HG03095 (cell line): Measurements from ENCODE around the gene USP35.
"Not testable (repeated sequence)": the region's sequence is repeated elsewhere in the genome, so short reads cannot be mapped to it uniquely, and the experiment has no call there.

Experiments
- ATAC-seq: cut with Tn5 transposase; IDR thresholded peaks from one replicate; pipeline ENCODE4 v1.9.1; 2021; ENCODE audit warnings: moderate library complexity; ENCODE audit not compliant: unreplicated experiment

Gene USP35

DNA sequence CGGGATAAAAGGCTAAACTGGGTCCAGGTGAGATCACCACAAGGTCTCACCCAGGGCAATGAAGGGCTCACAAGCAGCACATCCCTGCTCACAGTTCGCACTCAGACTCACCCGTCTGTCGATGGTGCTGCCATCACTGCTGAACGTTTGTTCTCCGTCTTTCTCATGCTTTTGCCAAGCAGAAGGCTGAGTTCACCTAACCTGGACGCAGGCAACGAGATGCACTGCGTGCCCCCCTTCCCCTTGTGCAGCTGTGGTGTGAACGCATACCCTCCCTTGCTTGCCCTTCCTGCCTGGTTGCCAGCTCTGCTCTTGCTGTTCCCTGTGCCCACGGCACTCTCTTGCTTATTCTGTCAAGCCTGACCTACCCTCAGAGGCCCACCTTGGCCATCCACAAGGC is 18.3 kb upstream of the USP35 start:
- no peak for ATAC-seq

DNA sequence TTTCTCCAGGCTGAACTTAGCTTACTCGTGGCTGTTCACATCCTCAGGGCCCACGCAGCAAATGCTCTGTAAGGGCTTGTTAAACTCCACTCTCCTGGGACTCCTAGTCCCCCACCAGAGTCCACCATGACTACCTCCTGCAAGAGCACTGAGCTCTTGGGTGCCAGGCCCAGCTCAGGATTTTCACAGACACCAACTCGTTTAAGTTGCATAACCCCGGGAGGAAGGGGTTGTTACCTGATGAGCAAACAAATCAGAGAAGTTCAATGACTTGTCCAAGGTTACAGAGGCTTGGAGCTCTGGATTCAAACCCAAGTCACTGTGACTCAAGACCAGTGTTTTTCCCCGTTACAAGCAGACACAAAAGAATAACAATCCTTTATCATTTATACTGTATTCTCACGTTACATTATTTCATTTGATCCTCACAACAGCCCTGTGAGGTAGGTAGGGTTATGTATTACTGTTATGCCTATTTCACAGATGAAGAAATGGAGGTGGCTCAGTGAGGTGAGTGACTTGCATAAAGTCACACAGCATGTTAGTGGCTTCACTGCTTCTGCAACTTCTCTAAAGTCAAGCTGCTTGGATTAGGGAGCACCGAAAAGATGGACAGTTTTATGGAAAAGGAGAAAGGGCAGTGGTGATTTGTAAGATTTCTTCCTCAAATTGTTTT is 17.7 kb upstream of the USP35 start:
- no peak for ATAC-seq

DNA sequence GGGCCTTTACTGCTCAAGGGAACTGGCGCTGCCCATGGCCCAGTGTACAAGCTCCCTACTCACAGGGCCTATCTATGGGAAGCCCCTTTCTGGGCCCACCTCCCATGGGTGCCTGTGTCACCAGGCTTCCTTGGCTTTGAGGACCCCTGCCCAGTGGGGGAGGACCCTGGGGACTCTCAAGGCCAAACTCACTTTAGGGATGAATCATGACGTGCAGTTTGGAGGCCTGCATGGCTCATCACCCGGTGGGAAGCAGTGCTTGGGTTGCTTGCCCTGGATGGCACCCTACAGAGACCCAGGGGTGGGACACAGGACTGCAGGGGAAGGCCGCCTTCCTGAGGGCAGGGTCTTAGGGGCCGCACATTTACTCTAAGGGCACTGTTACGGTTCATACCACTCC is 16.8 kb upstream of the USP35 start:
- ATAC-seq: no peak

DNA sequence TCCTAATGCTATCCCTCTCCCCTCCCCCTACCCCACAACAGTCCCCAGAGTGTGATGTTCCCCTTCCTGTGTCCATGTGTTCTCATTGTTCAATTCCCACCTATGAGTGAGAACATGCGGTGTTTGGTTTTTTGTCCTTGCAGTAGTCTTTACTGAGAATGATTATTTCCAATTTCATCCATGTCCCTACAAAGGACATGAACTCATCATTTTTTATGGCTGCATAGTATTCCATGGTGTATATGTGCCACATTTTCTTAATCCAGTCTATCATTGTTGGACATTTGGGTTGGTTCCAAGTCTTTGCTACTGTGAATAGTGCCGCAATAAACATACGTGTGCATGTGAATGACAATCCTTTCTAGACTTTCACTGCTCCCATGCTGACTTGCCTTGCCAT is 12.9 kb upstream of the USP35 start:
- not testable (repeated sequence) for ATAC-seq

DNA sequence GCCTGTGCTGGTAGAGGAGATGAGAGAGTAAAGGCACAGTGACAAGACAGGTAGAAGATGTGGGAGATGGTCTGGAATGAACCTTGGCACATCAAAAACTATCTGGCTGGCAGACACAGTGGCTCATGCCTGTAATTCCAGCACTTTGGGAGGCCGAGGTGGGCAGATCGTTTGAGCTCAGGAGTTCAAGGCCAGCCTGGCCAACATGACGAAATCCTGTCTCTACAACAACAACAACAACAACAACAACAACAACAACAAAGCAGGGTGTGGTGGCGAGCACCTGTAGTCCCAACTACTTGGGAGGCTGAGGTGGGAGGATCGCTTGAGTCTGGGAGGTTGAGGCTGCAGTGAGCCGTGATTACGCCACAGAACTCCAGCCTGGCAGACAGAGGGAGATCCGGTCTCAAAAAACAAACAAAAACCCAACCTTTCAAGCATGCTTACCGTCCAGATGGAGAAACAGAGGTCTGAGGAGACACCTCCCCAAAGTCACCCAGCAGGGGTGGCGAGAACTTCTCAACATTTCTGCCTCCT is 12.0 kb upstream of the USP35 start:
- ATAC-seq: no peak

DNA sequence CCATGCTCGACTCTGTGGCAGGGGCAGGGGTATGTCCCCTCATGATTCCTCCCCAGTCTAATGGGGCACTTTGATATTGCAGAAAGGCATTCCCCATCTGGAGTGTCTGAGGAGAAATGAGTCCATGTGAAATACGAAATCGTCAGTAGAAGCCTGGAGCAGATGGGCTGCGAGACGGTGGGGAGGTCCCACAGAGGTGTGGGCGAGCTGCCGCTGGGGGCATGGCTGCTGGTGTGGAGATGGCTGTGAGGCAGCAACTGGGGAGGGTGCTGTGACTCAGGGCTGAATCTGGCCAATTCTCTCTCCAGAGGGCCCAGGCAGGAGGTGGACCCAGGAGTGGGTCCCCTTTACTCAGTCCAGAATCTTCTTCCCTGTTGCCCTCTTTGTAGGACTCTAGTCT is 11.5 kb upstream of the USP35 start:
- ATAC-seq: no peak

DNA sequence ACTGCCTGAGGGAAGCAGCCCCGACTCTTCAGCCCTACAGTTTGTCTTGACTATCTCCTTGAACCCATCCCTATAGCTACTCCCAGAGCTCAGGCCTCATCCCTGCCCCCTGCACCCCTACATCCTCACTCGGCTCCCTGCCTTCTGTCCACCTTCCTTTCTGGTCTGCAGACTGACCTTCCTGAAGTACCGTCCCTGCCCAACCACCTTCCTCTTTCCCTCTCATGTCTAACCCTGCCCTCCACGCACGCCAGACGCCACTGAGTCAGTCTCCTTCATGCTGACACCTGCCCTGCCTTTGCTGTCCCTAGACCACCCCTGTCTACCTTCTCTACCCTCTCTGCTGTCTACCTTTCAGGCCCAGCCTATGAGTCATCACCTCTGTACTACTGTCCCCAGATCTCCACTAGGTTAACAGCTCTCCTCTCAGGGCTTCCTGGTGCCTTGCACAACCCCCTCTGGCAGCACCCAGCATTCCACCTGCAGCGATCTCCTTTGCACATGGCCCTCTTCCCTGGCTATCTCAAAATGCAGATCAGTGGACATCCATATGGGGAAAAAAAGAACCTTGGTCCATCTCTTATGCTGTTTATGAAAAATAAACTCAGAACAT is 9.2 kb upstream of the USP35 start:
- ATAC-seq: no peak

DNA sequence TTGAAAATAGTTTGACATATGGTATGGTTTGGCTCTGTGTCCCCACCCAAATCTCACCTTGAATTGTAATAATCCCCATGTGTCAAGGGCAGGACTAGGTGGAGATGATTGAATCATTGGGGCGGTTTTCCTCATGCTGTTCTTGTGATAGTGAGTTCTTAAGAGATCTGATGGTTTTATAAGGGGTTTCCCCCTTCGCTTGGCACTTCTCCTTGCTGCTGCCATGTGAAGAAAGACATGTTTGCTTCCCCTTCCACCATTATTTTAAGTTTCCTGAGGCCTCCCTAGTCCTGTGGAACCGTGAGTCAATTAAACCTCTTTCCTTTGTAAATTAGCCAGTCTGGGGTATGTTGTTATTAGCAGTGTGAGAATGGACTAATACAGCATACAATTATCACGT is 8.0 kb upstream of the USP35 start:
- no peak for ATAC-seq

DNA sequence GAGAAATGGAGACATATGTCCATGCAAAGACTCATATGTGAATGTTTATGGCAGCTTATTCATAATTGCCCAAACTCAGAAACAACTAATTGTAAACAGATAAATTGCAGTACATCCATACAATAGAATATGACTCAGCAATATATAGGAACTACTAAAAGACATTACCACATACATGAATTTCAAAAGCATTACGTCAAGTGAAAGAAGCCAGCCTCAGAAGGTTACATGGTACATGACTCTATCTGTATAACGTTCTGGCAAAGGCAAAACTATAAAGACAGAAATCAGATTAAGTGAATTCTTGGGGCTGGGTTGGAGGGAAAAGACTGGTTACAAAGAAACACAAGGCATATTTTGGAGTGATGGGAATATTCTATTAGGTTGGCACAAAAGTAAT is 7.5 kb upstream of the USP35 start:
- no peak for ATAC-seq

DNA sequence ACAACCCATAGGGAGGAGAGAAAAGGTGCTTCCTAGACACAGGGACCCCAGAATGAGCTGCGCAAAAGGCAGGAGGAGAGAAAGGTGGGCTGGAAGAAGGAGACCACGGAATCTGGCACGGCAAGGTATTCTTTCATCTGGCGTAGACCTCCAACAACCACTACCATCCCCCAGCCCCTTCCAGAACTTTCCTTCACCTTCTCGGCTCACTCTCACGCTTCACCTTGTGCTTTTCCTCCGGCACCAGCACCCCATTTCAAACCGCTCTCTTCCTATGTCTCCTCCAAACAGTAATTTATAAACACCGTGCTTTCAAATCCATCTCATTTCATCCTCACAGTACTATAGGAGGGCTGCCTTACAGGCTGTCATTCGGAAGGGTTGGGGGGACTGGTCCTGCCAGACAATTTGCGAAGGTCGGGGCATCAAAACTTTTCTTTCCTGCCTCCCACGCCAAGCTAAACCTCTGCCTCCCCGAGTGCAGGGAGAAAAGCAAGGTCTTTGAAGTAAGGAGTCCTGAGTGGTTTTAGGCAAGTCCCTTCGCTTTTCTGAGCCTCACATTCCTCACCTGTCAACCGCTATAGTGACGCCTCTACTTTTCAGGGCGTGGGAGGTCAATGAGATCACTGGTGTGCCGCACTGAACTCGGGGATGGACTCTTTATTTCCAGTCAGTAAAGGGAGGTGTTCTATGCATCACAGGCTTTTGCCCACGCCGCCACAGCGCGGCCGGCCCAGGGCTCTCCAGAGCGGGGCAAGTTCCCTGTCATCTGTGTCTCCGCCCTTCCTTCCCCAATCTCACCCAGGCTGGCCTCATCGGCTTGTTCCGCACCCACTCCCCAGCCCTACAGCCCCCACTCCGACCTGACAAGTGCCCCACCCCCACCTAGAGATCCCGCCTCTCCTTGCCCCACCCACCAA is 1.1 kb upstream of the USP35 start:
- peak; percentile 20 for ATAC-seq

DNA sequence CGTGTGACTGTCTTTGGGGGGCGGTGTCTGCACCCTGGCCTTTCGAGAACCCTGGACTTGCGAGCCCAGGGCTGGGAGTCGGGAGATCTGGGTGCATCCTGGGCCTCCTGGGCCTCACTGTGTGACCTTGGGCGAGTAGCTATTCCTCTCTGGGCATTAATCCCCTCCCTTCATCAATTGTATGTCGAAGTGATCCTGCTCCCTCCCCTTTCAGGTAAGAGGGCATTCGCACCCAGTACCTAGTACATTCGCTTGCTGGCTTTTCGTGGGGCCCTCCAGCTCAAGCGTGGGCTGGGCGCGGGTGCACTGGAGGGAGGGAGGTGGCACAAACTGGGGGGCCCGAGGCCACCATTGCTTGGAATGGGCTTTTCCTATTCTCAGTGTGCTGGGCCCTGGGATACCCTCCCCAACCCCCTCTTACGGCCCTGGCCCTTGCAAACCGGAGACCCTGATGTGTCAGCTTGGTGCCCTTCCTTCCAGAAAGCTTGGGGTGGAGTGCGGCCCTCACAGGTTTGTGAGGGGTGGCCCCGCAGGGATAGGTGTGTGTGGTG is 530 bp downstream of the USP35 start:
- ATAC-seq: no peak

DNA sequence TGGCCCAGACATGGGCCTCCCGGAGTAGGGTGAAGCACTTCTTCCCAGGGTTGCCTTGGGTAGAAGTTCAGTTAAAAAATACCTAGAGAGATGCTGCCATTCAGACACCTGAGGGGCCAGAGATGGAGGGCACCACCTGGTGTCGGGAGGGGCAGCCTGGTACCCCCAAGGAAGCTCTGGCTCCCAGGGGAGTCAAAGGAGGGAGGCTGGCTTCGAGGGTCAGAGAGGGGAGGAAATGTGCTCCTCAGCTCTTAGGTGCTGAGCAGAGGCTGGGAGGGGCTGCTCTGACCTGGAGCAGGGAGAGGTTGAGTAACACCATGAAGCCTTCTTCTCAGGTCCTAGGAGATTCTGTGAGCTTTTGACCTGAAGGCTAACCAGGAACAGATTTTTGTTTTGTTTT is 1.1 kb downstream of the USP35 start:
- ATAC-seq: no peak

DNA sequence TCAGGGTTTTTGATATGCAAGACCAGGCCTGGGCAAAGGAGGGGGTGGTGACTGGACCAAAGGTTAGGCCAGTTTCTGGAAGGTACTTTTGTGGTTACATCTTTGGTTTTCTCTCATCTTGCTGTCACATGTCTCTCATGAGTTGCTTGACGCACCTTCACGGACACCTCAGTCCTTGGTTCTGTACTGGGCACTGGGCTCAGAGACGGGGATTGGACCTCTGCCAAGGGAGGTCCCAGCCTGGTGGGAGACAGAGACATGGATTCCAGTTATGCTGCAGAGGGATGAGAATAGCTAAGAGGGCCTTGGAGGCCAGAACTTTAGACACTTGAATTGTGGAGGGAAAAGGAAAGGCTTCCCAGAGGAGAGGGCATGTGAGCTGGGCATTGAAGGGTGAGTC is 1.7 kb downstream of the USP35 start:
- no peak for ATAC-seq

DNA sequence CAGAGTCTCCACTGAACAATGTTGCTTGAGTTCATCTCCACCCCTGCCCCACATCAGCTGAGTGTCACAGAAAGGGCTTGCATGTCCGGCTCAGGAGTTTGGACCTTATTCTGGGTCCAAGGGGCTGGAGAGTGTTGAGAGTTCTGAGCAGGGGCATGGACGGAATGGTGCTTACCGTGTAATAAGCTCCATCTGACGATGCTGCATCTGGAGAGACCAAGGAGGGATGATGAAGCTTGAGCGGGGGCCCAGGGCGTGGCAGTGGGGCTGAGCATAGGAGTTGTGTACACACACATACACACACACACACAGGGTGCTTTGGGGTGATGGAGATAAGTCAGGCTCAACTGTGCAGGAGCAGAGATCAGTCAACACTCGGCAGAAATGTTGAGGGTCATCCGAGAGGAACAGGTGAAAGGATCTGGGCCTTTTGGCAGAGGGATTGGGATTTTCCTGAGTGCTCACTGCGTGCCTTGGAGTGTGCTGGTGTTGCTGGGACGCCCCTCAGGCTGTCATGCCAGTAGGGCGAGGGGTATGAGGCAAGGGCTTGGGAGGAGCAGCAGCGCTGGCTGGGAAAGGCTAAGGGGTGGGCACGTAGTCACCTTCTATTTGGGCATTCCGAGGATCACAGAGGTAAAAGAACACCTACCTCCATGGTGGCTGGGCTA is 2.3 kb downstream of the USP35 start:
- no peak for ATAC-seq

DNA sequence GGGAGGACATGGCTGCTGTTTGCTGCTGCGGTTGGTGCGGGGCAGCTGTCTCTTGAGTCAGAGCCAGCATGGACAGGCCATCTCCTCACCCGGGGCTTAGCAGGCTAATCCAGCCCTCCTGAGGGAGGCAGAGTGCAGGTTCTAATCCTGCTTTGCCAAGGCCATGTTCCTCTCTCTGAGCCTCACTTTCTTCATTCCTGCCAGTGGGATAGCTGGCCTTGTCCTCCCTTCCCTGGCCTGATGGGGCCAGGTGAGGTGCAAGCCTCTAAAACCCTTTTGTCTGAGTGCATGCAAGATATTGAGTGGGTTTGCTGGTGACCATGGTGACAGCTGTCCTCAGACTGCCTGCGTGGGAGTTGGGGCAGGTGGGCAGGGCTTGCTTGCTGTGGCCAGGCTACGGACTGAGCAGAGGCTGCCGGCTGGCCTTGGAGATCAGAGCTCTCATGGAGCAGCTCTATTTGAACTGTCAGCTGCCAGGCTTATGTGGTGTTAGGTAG is 3.6 kb downstream of the USP35 start:
- ATAC-seq: no peak

DNA sequence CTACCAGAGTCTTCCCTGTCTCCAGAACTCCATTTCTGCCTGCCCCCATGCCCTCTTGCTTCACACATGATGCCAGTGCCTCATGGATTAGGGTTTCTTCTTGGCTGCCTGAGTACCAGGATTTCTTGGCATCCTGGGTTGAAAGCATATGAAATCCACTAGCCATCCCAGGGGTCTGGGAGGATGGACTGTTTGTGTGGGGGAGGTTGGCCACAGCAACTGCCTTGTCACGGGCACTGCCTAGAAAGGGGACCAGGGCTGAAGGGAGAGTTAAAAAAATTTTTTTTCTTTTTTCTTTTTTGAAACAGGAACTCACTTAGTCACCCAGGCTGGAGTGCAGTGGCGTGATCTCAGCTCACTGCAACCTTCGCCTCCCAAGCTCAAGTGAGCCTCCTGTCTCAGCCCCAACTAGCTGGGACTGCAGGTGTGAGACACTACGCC is 4.2 kb downstream of the USP35 start:
- no peak for ATAC-seq

DNA sequence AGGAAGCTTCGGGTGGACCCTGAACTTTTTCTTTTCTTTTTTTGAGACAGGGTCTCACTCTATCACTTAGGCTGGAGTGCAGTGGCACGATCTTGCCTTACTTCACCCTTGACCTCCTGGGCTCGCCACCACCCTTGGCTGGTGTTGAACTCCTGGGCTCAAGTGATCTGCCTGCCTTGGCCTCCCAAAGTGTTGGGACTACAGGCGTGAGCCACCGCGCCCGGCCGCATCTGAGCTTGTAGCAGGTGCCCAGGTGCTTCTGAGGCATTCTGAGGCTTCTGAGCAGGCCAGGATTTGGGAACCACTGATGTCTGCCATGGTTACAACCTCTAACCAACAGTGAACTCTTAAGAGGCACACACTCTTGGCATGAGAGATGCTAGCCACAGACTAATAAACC is 5.1 kb downstream of the USP35 start:
- no peak for ATAC-seq

DNA sequence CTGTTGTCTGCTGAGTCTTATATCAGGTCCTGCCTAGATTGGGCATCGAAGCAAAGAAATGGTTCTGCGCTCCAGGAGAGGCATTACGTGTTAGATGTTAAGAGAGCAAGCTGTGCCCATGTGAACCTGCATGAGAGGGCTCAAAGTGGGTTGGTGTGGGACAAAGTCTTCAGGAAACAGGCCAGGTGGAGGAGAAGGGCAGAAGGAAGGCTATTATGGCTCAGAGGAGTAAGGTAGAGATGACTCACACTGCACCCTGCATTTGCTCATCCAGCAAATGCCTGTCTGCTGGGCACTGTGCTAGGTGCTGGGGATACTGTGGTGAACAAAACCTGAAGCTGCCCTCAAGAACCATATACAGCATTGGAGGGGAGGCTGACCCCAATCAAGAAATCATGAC is 5.8 kb downstream of the USP35 start:
- ATAC-seq: no peak

DNA sequence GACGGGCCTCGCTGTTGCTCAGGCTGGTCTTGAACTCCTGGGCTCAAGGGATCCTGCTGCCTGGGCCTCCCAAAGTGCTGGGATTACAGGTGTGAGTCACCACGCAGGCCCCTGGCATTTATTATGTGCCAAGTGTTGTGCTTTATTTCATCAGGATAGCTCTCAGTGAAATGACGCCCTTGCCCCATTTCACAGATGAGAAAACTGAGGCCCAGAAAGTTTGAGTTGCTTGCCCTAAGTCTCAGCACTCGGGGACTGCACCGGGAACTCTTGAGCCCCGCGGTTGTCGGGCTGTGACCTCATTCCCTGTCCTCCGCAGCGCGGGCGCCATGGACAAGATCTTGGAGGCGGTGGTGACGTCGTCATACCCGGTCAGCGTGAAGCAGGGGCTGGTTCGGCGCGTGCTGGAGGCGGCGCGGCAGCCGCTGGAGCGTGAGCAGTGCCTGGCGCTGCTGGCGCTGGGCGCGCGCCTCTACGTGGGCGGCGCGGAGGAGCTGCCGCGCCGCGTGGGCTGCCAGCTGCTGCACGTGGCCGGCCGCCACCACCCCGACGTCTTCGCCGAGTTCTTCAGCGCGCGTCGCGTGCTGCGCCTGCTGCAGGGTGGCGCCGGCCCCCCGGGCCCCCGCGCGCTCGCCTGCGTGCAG is 7.3 kb downstream of the USP35 start:
- ATAC-seq: no peak

DNA sequence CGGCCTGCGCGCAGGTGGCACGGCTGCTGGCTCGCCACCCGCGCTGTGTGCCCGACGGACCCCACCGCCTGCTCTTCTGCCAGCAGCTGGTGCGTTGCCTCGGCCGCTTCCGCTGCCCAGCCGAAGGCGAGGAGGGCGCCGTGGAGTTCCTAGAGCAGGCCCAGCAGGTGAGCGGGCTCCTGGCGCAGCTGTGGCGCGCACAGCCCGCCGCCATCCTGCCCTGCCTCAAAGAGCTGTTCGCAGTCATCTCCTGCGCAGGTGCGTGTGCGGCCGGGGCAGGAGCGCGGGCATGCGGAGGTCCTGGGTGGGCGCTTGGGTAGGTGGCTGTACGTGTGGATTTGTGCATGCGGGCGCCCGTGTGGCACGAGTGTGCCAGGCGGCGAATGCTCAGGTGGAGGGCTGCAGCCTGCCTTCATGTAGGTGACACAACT is 8.0 kb downstream of the USP35 start:
- ATAC-seq: no peak
